PFSK-1 (cell line): Measurements from ENCODE around the gene CALB2.

Source experiments
- FOXP2 ChIP-seq: optimal IDR thresholded peaks from 2 replicates; pipeline ENCODE3; 2011; ENCODE audit warnings: borderline replicate concordance, control low read depth, inconsistent platforms; ENCODE audit not compliant: insufficient read depth; ENCODE audit errors: extremely low read length, extremely low read depth
- POLR2AphosphoS5 ChIP-seq: IDR thresholded peaks from 2 replicates; pipeline ENCODE4 v1.6.1; 2012; ENCODE audit warnings: low read depth, mild to moderate bottlenecking, control low read depth, low read length, moderate library complexity
- REST ChIP-seq, 2 experiments: IDR thresholded peaks; 2 replicates each; pipeline versions ENCODE4 v1.6.1 to v1.8.0; 2011 to 2012; ENCODE audit warnings: low read depth in 2 of 2, low read length in 2 of 2, control low read depth in 1 of 2, inconsistent platforms in 1 of 2, mild to moderate bottlenecking in 1 of 2, moderate library complexity in 1 of 2; ENCODE audit not compliant: insufficient read depth in 1 of 2
- SIN3A ChIP-seq: IDR thresholded peaks from 2 replicates; pipeline ENCODE4 v1.6.1; 2012; ENCODE audit warnings: mild to moderate bottlenecking, low read length, moderate library complexity, borderline replicate concordance; ENCODE audit not compliant: insufficient read depth
- TAF1 ChIP-seq: IDR thresholded peaks from 2 replicates; pipeline ENCODE4 v1.6.1; 2012; ENCODE audit warnings: low read length, control low read depth, borderline replicate concordance; ENCODE audit not compliant: insufficient read depth

Gene CALB2

DNA sequence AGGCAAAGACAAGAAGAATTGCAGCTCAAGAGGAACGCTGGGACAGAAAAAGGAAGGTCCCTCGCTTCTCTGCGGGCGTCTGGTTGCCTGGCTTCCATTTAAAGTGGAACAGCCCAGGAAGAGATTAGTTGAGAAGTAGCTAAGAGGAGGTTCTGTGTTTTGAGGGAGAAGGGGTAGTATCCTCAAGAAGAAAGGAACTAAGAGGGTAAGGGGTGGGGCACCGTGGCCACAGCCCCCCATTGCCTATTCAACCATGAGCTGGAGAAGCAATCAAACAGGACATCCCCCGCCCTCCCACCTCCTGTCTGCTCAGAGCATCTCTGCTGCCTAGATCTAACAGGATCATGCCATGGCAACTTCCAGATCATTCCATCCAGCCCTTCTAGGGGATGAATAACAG is 18.1 kb upstream of the CALB2 start:
- TF ChIP-seq FOXP2 (no peak), REST (IDR thresholded peaks at IDR 0.05; ENCODE audit: insufficient read depth in 1 of 2, low read depth in 2 of 2, low read length in 2 of 2) (no peak), TAF1 (no peak), SIN3A (no peak), POLR2AphosphoS5 (no peak)

DNA sequence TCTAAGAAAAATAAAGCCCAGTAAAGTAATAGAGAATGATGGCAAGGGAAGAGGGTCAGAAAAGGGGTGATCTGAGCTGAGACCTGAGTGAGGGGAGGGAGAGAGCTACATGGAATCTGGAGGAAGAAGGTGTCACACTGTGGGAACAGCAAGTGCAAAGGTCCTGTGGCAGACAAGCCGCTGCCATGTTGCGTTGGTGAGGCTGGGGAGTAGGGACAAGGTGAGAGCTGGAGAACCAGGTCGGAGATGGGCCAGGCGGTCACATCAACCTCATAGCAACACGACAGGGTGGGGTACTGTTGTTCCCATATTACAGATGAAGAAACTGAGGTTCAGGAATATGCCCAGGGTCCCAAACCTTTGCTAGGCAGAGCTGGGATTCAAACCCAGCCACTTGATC is 16.6 kb upstream of the CALB2 start:
- TF ChIP-seq POLR2AphosphoS5 (no peak), TAF1 (no peak), REST (IDR thresholded peaks at IDR 0.05; ENCODE audit: insufficient read depth in 1 of 2, low read depth in 2 of 2, low read length in 2 of 2) (no peak), SIN3A (no peak), FOXP2 (no peak)

- no peak for TF ChIP-seq POLR2AphosphoS5
- TF ChIP-seq TAF1, result no peak
- no peak for TF ChIP-seq FOXP2
- no peak for TF ChIP-seq SIN3A
- no peak for TF ChIP-seq REST (IDR thresholded peaks at IDR 0.05; ENCODE audit: insufficient read depth in 1 of 2, low read depth in 2 of 2, low read length in 2 of 2)
Measured at GRCh38 chr16:71343078-71343477, 15.4 kb upstream of the CALB2 start.

DNA sequence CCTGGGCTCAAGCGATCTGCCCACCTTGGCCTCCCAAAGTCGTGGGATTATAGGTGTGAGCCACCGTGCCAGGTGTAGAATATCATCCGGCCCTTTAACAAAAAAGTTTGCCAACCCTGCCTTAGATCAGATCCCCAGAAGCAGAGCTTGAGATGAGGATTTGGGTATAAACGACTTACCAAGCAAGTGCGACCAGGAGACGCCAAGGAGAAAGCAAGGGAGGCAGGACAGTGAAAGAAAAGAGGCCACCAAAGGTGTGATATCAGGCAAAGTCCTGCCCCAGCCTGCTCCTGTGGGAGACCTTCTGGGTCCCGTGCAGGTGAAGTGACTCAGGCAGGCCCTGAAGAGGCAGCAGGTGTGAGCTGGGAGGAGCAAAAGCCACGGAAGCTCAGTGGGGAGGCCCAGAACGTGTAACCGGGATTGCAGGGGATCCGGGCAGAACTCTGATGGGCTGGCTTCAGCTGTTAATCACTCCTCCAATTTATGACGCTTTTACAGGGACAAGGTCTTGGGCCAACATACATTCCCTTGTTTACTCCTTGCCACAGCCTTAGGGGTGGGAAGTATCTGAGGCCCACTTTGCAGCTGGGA is 14.1 kb upstream of the CALB2 start:
- TF ChIP-seq REST (IDR thresholded peaks at IDR 0.05; ENCODE audit: insufficient read depth in 1 of 2, low read depth in 2 of 2, low read length in 2 of 2) (no peak), FOXP2 (no peak), POLR2AphosphoS5 (no peak), TAF1 (no peak), SIN3A (no peak)
